Tibial artery (tissue), 4 donors: ENCODE results near the gene HRC.

ENCODE experiments used
- DNase-seq, 2 donors: peaks; one replicate each; pipeline ENCODE4 v3.0.0-alpha.2; 2019
- H3K27ac ChIP-seq, 2 donors: fragments of 200-600 bp; sonication (generic) in 1 of 2; 1 replicate in 1 of 2; 2 replicates in 1 of 2; pipeline ENCODE4 v1.5.1; 2018 to 2019; ENCODE audit warnings: mild to moderate bottlenecking in 1 of 2
- H3K27me3 ChIP-seq, 2 donors: fragments of 200-600 bp; sonication (generic) in 1 of 2; one replicate each; pipeline versions ENCODE4 v1.5.1 to v1.6.0; 2016 to 2019
- H3K36me3 ChIP-seq, 3 donors: fragments of 200-600 bp; sonication (generic) in 2 of 3; one replicate each; pipeline ENCODE4 v1.5.1; 2016 to 2019; ENCODE audit warnings: mild to moderate bottlenecking in 2 of 3
- H3K4me1 ChIP-seq, 4 donors: fragments of 200-600 bp; sonication (generic) in 2 of 4; 1 replicate in 3 of 4; 2 replicates in 1 of 4; pipeline ENCODE4 v1.5.1; 2016 to 2019
- H3K4me3 ChIP-seq, 2 donors: fragments of 200-600 bp; sonication (generic) in 1 of 2; 1 replicate in 1 of 2; 2 replicates in 1 of 2; pipeline ENCODE4 v1.5.1; 2018 to 2019; ENCODE audit warnings: mild to moderate bottlenecking in 2 of 2
- H3K9me3 ChIP-seq, 3 donors: fragments of 200-600 bp; sonication (generic) in 1 of 3; one replicate each; pipeline ENCODE4 v1.5.1; 2016 to 2019
- intact Hi-C: fragments of 100-400 bp; cut with DNase I; formaldehyde crosslinking; loops from one replicate; pipeline ENCODE4 v1.15.0; 2023; ENCODE audit warnings: low total_unique reads
- TF ChIP-seq, protein P1 (sequence below), 2 experiments: fragments of 200-600 bp in 1 of 2; fragments of 450-650 bp in 1 of 2; IDR thresholded peaks; one replicate each; pipeline ENCODE4 v1.5.1; 2017 to 2019; ENCODE audit warnings: antibody characterized with exemption in 2 of 2, mild to moderate bottlenecking in 1 of 2, moderate library complexity in 1 of 2

HRC gene

DNA sequence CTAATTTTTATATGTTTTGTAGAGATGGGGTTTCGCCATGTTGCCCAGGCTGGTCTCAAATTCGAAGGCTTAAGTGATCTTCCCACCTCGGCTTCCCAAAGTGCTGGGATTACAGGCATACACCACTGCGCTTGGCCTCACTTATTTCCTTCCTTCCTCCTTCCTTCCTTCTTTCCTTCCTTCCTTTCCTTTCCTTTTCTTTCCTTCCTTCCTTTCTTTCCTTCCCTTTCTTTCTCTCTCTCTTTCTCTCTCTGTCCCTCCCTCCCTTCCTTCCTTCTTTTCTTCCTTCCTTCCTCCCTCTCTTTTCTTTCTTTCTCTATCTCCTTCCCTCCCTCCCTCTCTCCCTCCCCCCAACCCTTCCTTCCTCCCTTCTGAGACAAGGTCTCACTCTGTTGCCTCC, 39.2 kb upstream of the HRC start:
- no peak for DNase-seq
- Histone ChIP-seq H3K9me3 (no peaks in the 10 kb centered on the region), H3K36me3 (peaks cover 33 to 60% (median 41%) of the 10 kb centered on the region in 3 donors), H3K4me3 (no peak overlapping the region), H3K4me1 (peaks cover 0 to 11% (median 5%) of the 10 kb centered on the region in 4 donors), H3K27me3 (no peaks in the 10 kb centered on the region), H3K27ac (no peak overlapping the region)
- intact Hi-C loops, result no loop called here
- TF ChIP-seq, protein P1, sequence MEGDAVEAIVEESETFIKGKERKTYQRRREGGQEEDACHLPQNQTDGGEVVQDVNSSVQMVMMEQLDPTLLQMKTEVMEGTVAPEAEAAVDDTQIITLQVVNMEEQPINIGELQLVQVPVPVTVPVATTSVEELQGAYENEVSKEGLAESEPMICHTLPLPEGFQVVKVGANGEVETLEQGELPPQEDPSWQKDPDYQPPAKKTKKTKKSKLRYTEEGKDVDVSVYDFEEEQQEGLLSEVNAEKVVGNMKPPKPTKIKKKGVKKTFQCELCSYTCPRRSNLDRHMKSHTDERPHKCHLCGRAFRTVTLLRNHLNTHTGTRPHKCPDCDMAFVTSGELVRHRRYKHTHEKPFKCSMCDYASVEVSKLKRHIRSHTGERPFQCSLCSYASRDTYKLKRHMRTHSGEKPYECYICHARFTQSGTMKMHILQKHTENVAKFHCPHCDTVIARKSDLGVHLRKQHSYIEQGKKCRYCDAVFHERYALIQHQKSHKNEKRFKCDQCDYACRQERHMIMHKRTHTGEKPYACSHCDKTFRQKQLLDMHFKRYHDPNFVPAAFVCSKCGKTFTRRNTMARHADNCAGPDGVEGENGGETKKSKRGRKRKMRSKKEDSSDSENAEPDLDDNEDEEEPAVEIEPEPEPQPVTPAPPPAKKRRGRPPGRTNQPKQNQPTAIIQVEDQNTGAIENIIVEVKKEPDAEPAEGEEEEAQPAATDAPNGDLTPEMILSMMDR (IDR thresholded peaks at IDR 0.05), result no peak

DNA sequence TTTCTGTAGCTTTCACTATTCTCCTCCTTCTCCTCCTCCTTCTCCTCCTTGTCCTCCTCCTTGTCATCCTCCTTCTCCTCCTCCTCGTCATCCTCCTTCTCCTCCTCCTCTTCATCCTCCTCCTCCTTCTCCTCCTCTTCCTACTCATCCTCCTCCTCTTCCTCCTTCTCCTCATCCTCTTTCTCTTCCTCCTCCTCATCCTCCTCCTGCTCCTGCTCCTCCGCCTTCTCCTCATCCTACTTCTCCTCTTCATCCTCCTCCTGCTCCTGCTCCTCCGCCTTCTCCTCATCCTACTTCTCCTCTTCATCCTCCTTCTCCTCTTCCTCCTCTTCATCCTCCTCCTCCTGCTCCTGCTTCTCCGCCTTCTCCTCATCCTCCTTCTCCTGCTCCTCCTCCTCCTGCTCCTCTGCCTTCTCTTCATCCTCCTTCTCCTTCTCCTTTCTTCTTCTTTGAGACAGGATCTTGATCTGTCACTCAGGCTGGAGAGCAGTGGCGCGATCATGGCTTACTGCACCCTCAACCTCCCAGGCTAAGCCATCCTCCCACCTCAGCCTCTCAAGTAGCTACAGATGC, 38.7 kb upstream of the HRC start:
- Histone ChIP-seq H3K27ac (no peak overlapping the region), H3K36me3 (peaks cover 34 to 65% (median 46%) of the 10 kb centered on the region in 3 donors), H3K9me3 (no peaks in the 10 kb centered on the region), H3K4me1 (peaks cover 0 to 11% (median 5%) of the 10 kb centered on the region in 4 donors), H3K27me3 (no peaks in the 10 kb centered on the region), H3K4me3 (no peak overlapping the region)
- TF ChIP-seq, protein P1 (IDR thresholded peaks at IDR 0.05), result no peak
- DNase-seq, result no peak
- intact Hi-C loops, result no loop called here

DNA sequence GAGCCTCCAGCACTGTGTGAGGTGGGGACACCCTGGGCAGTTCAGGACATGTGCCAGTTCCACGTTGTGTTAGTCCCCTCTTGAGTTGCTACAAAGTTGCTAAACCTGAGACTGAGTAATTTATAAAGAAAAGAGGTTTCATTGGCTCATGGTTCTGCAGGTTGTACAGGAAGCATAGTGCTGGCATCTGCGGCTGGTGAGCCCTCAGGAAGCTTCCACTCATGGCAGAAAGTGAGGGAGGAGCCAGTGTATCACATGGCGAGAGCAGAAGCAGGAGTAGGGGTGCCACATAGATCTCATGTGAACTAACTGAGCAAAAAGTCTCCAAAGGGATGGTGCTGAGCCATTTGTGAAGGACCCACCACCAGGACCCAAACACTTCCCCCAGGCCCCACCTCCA, 35.6 kb upstream of the HRC start:
- Histone ChIP-seq H3K36me3 (peaks cover 41 to 85% (median 69%) of the 10 kb centered on the region in 3 donors), H3K4me1 (no peaks in the 10 kb centered on the region), H3K27ac (no peak overlapping the region), H3K4me3 (no peak overlapping the region), H3K27me3 (no peaks in the 10 kb centered on the region), H3K9me3 (no peaks in the 10 kb centered on the region)
- DNase-seq, result no peak
- TF ChIP-seq, protein P1 (IDR thresholded peaks at IDR 0.05), result no peak
- intact Hi-C loops, result no loop called here

DNA sequence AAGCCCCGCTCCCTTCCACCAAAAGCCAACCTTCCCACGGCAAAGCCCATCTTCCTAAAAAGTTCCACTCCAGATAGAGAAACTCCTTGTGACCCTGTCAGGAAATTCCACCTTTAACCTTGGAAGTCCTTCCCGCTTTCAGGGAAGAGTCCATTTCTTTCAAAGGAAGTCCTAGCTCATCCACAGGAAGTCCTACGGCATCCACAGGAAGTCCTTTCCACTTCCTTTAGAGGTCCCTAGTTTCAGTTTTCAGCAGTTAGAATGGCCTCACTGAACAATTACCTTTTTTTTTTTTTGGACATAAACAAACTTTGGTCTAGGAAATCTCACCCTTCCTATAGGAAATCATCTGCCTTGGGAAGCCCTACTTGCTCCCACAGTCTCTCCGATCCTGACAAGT, 34.1 kb upstream of the HRC start:
- Histone ChIP-seq H3K36me3 (peaks cover 55 to 98% (median 80%) of the 10 kb centered on the region in 3 donors), H3K27ac (no peak overlapping the region), H3K4me1 (no peaks in the 10 kb centered on the region), H3K4me3 (no peak overlapping the region), H3K27me3 (no peaks in the 10 kb centered on the region), H3K9me3 (no peaks in the 10 kb centered on the region)
- no peak for DNase-seq
- intact Hi-C loops, result no loop called here
- TF ChIP-seq, protein P1 (IDR thresholded peaks at IDR 0.05), result no peak

DNA sequence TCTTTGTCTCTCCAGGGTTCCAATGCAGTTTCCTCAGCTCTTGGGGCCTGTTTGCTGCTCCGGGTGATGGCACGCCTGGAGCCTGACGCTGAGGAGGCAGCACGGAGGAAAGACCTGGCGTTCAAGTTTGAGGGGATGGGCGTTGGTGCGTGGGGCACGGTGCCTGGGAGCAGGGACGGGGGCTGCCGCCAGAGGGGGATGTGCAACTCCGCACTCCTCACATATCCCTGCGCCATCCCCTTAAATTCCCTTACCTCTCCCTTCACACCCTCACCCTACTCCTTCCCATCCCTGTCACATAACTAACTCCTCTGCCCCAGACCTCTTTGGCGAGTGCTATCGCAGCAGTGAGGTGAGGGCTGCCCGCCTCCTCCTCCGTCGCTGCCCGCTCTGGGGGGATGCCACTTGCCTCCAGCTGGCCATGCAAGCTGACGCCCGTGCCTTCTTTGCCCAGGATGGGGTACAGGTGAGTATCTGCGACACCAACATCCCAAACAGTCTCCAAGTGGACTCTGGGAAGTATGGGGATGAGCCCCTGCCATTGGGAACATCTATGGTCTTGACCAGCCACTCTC, 33.5 kb upstream of the HRC start:
- no peak overlapping the region for H3K4me3 ChIP-seq
- TF ChIP-seq, protein P1 (IDR thresholded peaks at IDR 0.05), result no peak
- intact Hi-C loops, result no loop called here
- DNase-seq, result no peak
- peaks cover 59 to 98% (median 83%) of the 10 kb centered on the region in 3 donors for H3K36me3 ChIP-seq
- H3K9me3 ChIP-seq, result no peaks in the 10 kb centered on the region
- no peak overlapping the region for H3K27ac ChIP-seq
- H3K27me3 ChIP-seq, result no peaks in the 10 kb centered on the region
- no peaks in the 10 kb centered on the region for H3K4me1 ChIP-seq
